H54 (cell line): ENCODE data around the gene ERI3.
"Not testable (repeated sequence)": the region's sequence is repeated elsewhere in the genome, so short reads cannot be mapped to it uniquely, and the experiment has no call there.

Experiments used
- DNase-seq: peaks from one replicate; pipeline ENCODE4 v3.0.0; 2011; ENCODE audit warnings: low spot score, mixed read lengths; ENCODE audit not compliant: insufficient read length
- FAIRE-seq: peaks from 3 replicates; lab custom pipeline; 2011; peaks lifted over from hg19 to GRCh38; lab: Jason Lieb, UNC
- POLR2A ChIP-seq: IDR thresholded peaks from 2 replicates; pipeline ENCODE4 v1.6.1; 2011; ENCODE audit warnings: low read depth, mild to moderate bottlenecking, low read length

Gene ERI3

GRCh38 chr1:44208226-44208625, 146.8 kb downstream of the ERI3 start:
- DNase-seq (no peak), FAIRE-seq (no peak)
- TF ChIP-seq POLR2A = no peak

GRCh38 chr1:44206545-44206944, 148.5 kb downstream of the ERI3 start:
- not testable (repeated sequence) for FAIRE-seq, DNase-seq

- FAIRE-seq (no peak), DNase-seq (no peak)
- TF ChIP-seq POLR2A = no peak
Observed at GRCh38 chr1:44200336-44200735, 154.7 kb downstream of the ERI3 start.

- no peak for TF ChIP-seq POLR2A
- DNase-seq = no peak
- no peak for FAIRE-seq
Observed at GRCh38 chr1:44174630-44175029, 180.4 kb downstream of the ERI3 start.
